GM21825 (cell line): ENCODE results near the gene PRSS16.

ENCODE experiments used
- ATAC-seq: cut with Tn5 transposase; IDR thresholded peaks from one replicate; pipeline ENCODE4 v1.9.1; 2021; ENCODE audit warnings: mild to moderate bottlenecking, moderate library complexity; ENCODE audit not compliant: unreplicated experiment

PRSS16 gene

DNA sequence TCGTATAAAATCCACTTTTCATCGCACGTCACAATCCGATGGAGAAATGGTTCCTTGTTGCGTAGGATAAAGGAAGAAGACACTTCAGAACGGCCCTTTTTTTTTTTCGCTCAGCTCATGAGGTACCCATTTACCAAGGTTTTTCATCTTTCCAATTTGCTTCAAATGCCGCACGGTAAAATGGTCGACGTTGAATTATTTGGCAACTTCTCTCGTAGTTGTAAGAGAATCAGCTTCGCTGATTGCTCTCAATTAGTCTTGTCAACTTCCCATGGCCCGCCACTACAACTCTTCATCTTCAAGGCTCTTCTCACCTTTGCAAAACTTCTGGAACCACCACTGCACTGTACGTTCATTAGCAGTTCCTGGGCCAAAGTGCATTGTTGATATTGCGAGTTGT, 35.8 kb downstream of the PRSS16 start:
- ATAC-seq = no peak

DNA sequence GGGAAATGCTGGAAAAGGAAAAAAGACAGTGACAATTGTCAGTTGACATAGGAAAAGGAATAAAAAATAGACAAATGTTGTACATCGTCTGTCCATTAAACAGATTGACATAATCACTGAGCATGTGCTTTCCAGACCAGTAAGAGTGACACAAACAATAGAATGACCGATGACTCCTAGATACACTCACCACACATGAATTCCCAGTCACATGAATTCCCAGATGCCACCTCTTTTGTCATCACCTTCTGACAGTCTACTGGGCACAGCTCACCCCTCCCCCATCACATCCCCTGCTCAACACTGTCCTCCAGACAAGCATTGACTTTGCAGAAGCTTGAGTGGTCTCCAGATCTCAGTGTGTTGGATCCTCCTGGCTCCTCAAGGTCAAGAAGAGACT, 38.6 kb downstream of the PRSS16 start:
- ATAC-seq = no peak

DNA sequence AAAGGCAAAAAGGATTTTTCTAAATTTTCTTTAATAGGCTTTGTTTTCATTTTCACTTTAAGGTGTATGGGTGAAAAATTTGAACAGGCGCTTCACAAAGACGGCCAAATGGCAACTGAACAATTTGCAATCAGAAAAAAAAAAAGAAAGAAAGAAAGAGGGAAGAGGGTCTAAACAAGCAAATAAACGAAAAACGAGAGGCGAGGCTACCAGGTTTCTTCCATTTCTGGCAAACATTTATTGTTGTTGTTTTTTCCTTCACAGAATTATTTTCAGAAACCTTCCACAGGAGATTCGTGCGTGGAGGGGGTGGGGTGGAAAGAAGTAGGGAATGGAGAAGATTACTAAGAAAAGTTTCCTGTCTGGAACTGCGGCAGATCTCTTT, 40.2 kb downstream of the PRSS16 start:
- no peak for ATAC-seq

DNA sequence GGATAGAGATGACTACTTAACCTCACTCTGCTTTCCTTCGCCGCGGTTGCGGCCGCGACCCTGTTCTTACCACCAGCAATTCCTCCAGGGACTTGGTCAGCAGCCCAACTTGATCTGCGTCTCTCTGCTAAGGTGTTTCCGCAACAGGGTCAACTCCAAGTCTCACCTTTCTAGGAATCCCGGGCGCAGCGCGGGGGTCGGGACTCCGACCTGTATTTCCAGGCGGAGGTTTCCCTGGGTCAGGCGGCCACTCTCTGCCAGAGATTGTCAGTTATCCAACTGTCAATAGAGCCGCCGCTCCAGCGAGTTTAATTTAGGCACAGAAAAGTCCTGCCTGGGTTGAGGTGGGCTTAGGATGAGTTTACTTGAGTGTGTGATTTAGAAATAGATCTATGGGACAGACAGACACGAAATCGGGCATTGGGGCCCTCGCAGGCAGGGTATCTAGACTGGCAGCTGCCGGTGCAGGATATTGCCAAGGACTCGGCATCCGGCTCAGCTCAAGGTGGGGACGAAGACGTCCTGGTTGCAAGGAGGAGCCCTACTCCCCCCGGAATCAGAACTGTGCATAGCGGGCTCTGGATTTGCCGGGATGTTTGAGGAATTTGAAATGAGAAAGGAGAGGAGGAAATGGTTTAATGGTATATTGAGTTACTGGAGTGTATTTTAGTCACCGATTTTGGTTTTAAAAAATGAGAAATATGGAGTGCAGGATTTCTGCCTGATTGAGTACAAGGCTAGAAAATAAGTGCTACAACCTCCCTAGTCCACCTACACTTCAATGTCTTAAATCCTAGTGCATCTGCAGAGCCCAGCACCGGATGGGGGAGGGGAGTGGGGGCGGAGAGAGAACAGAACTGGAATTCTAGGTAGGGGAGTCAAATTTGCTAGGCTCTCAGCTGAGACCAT, 40.9 kb downstream of the PRSS16 start:
- ATAC-seq = no peak

DNA sequence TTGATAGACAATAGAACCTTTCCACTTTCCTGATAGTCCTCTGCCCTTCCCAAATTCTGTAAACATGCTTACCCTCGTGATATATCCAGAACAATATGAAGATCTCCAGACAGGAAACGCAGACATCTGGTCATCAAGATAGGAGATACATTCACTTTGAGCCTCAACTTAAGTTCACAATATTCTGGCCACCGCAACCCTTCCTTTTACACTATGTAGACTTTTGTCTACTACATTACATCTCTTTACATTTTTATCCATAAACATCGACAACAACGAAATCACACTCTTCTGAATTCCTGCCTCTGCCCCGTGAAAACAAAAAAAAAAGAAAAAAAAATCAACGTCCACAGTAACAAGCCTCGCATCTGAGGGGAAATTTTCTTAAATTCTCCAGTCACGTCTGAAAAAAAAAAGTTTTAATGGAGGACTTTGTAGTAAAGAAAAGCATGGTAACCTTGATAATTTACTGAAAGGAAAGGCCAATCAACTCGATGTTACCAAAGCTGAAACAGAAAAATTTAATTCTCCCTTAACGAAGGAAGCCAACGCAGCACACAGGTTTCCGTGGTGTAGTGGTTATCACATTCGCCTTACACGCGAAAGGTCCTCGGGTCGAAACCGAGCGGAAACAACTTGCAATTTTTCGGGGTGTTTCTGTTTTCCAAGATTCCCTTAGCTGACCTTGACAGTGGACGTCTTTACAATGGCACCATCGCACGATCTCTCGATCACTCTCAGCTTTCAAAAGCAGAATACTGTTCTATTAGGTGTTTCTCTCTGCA, 42.8 kb downstream of the PRSS16 start:
- ATAC-seq = no peak

DNA sequence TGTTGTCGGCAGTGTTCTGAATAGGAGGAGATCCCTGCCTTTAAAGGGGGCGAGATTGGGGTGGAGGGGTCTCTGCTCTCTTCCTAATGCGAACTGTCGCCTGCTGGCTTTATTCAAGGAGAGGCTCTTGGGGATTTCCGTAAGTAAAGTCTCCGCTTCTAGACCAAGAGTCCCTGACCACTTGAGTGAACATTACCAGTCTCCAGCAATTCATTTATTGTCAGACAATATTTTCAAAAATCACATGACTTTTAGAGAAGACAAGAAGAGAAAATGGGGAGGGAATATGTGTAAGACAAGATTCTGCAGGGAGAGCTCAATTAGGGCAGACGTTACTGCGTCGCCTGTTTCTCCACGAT, 43.3 kb downstream of the PRSS16 start:
- no peak for ATAC-seq

DNA sequence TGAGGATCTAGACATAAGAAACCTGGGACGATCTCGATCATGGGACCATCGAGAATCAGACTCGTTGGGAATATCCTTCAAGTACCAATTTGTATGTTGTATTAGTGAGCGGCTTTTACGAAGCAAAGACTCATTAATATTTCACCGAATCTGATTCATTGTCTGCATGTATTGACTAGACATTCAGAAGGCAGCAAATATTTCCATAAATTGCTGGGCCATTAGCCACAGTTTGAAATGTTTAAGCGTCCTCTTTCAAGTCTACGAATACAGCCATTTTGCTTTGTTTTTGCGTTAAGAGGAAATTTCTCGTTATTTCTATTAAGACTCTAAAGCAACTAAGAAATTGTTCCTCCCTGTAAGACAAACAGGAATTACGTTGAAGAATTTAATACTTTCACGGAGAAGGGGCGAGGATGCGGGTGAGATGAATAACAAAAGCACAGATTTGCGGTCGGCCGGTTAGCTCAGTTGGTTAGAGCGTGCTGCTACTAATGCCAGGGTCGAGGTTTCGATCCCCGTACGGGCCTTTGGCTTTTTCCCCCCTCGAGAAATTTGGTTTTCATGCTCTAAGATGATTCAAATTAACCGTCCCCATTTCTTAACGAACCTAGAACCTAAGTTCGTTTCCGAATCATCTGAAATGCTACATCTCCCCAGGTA, 46.1 kb downstream of the PRSS16 start:
- no peak for ATAC-seq

DNA sequence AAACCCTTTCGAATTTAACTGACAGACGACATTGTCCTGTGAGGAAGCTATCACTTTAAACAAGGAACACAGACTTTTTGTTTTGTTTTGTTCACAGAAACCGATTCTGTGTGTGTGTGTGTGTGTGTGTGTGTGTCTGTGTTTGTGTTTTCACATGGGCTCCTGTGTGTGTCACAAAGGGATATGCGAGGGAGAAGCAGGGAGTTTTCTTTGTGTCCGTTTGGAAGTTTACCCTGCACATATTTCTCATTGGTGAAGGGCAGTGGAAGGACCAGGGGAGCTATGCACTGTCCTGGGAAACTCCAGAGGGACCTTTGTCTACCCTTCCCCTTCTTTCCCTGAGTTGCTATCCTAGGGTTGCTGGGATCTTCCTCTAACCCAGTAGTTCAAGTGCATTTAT, 46.9 kb downstream of the PRSS16 start:
- ATAC-seq = no peak

DNA sequence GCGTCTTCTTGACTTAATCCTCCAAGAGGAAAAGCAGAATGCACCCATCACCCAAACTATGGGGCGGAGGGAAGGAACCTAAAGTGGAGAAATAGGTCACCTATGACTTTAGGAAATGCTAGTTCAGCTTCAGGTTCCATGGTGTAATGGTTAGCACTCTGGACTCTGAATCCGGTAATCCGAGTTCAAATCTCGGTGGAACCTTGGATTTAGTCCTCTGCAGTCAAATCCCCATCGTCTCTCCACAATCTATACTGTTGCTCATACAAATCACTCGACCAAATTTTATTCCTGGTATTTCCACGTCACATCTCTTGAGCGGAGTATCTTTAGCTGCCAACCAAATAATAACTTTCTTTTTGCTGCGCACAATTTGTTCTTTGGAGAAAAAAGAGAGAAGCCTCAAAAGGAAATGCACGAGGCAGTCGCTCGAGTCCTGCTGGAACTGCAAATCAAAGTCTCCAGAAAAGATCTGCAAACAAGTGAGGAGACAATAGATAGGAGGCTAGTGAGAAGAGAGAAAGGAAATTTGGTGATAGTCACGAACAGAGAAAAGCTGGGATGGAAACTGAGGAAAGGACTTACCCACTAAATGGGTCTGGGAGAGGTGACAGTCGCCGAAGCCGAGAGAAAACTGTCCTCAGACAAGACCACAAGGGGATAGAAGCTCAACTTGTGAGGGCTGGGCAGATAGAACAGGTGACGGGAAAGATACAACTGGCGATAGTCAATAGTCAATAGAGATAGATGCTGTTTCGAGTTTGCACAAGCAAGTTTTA, 48.0 kb downstream of the PRSS16 start:
- no peak for ATAC-seq

DNA sequence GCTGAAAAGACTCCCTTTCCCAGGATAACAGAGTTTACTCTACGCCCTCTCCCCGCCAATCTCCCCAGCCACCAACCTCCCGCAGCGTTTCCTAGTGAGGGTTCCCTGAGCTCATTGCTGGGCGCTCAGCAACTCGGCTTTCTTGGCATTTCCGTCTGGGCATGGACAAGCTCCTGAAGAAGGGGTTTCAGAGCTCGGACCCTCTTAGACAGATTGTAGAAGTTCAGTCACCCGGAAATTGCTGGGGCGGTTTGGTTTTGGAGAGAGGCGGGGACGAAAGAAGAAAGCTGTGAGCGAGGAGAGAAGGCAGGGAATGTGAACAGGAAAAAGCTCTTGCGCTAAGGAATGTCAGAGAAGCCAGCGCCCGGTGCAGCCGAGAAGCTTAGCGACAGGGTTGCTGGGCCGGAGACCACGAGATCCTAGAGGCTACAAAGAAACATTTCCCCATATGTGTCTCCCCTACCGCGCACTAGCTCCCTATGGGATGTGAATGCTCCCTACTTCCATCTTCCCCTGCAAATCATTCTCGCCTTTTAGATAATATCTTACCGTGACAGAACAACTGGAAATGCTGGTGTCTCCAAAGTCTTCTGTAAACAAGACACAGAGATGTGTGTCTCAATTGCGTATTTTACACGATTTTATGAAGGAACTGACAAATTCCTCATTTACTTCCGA, 48.7 kb downstream of the PRSS16 start:
- no peak for ATAC-seq

DNA sequence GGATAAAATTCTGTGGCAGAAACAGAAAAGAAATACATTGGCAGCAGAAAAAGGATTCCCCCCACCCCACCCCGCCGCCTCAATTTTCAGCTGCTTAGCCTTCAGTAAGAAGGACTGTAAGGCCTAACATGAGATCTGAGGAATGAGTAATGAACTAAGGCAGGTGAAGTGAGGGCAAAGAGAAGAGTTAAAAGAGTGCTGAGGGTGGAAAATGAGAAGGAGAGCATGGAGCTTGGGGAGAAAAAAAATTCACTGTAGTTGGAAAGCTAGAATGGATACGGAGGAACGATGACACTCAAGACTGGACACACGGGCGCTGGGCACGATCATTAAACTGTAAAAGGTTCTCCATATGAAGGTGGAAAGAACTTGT, 50.0 kb downstream of the PRSS16 start:
- ATAC-seq = no peak

DNA sequence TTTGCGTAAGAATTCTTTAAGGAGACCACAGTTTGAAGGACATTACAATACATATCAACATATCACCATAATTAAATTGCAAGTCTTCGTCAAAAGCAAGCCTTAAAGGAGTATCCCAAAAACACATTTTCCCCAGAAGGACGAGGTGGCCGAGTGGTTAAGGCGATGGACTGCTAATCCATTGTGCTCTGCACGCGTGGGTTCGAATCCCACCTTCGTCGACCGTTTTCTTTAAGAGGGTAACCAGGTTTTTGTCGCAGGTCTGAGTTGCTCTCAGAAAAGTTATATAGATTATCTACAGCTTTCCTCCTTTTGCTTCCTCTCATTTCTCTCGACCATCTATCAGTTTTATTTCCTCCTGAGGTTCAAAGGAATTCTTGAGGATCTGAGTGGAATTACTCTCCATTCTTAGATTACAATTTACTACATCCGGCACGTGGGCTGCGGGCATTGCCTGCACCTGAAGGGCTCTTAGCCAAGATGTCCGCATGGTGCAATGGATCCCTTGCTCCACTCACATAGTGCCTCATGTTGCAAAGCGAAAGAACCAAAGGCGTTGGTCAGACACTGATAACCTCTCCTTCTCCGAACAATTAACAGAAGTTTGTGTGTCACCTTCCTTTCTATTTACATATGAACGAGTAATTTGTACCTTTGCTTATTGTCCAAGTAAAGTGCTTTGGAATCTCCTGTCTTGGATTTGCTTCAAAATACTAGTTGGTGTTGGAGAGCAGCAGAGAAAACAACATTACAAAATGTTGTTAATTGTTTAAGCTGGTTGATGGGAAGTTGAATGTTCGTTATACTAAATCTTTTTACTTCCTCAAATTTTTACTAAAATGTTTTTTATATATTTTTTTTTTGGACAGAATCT, 50.6 kb downstream of the PRSS16 start:
- no peak for ATAC-seq

DNA sequence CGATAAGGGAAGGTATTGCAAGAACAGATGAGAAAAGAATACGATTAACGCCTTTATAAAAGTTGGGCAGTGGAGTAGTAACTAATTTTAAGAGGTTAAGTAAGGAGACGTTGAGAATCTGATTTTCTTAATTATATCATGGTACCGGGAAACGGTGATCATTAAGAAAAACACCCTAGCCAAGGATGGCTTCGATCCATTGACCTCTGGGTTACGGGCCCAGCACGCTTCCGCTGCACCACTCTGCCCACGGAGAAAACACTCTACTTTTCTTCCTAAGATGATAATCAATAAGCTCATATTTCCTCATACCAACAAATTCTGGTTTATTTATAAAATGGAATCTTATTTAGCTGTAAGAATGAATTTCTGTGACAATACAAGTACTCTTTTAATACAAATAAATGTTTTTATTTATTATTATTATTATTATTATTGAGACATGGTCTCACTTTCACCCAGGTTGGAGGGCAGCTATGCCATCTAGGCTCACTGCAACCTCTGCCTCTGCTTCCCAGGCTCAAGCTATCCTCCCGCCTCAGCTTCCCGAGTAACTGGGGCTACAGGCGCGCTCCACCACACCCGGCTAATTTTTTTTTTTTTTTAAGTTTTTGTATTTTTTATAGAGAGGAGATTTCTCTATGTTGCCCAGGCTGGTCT, 56.2 kb downstream of the PRSS16 start:
- ATAC-seq = no peak
